GM19397 (cell line): ENCODE data around the gene CSNK1G1.
A peak's percentile ranks its signal among the peaks of the same experiment; 100 is the strongest.
"Not testable (repeated sequence)": the region's sequence is repeated elsewhere in the genome, so short reads cannot be mapped to it uniquely, and the experiment has no call there.

Experiments used
- ATAC-seq: cut with Tn5 transposase; IDR thresholded peaks from one replicate; pipeline ENCODE4 v1.9.1; 2021; ENCODE audit warnings: mild to moderate bottlenecking, moderate library complexity; ENCODE audit not compliant: unreplicated experiment

The CSNK1G1 gene

GRCh38 chr15:64288999-64289398 is 67.0 kb downstream of the CSNK1G1 start:
- no peak for ATAC-seq

- ATAC-seq = no peak
Observed at GRCh38 chr15:64288577-64288976, 67.4 kb downstream of the CSNK1G1 start.

- no peak for ATAC-seq
Observed at GRCh38 chr15:64287953-64288352, 68.0 kb downstream of the CSNK1G1 start.

GRCh38 chr15:64286473-64286872 is 69.5 kb downstream of the CSNK1G1 start:
- ATAC-seq = no peak

- ATAC-seq = no peak
Observed at GRCh38 chr15:64285871-64286270, 70.1 kb downstream of the CSNK1G1 start.

GRCh38 chr15:64285150-64285549 is 70.8 kb downstream of the CSNK1G1 start:
- ATAC-seq = no peak

- no peak for ATAC-seq
Observed at GRCh38 chr15:64284042-64284441, 71.9 kb downstream of the CSNK1G1 start.

- ATAC-seq = no peak
Observed at GRCh38 chr15:64282701-64283100, 73.3 kb downstream of the CSNK1G1 start.

GRCh38 chr15:64279131-64279530 is 76.8 kb downstream of the CSNK1G1 start:
- ATAC-seq = no peak

- ATAC-seq = no peak
Observed at GRCh38 chr15:64275934-64276333, 80.0 kb downstream of the CSNK1G1 start.

- ATAC-seq = no peak
Observed at GRCh38 chr15:64274341-64274950, 81.5 kb downstream of the CSNK1G1 start.

- ATAC-seq = no peak
Observed at GRCh38 chr15:64267331-64267973, 88.5 kb downstream of the CSNK1G1 start.

- ATAC-seq = not testable (repeated sequence)
Observed at GRCh38 chr15:64265188-64265587, 90.8 kb downstream of the CSNK1G1 start.

- no peak for ATAC-seq
Observed at GRCh38 chr15:64264502-64264901, 91.5 kb downstream of the CSNK1G1 start.

- no peak for ATAC-seq
Observed at GRCh38 chr15:64263567-64263966, 92.4 kb downstream of the CSNK1G1 start.

GRCh38 chr15:64256051-64256450 is 99.9 kb downstream of the CSNK1G1 start:
- ATAC-seq = no peak

GRCh38 chr15:64251658-64252057 is 104.3 kb downstream of the CSNK1G1 start:
- ATAC-seq = no peak

GRCh38 chr15:64251121-64251520 is 104.9 kb downstream of the CSNK1G1 start:
- ATAC-seq = no peak

- ATAC-seq = no peak
Observed at GRCh38 chr15:64249883-64250575, 105.9 kb downstream of the CSNK1G1 start.

GRCh38 chr15:64249406-64249805 is 106.6 kb downstream of the CSNK1G1 start:
- no peak for ATAC-seq

GRCh38 chr15:64247906-64248541 is 107.9 kb downstream of the CSNK1G1 start:
- ATAC-seq = peak; percentile 66

GRCh38 chr15:64247535-64247905 is 108.5 kb downstream of the CSNK1G1 start:
- ATAC-seq = no peak
